ENCODE results near the gene KCNMA1.

GRCh38 chr10:77555591-77556212, 81.9 kb downstream of the KCNMA1 start:
- TF ChIP-seq TAF1 (IDR thresholded peaks at IDR 0.05; ENCODE audit: low read depth) (no peak), ZBTB7A (IDR thresholded peaks at IDR 0.05; ENCODE audit: low read depth) (no peak), EP300 (IDR thresholded peaks at IDR 0.05; ENCODE audit: borderline replicate concordance) (no peak), MAX (IDR thresholded peaks at IDR 0.05) (no peak), REST (IDR thresholded peaks at IDR 0.05; ENCODE audit: low read depth) (no peak), CREB1 (IDR thresholded peaks at IDR 0.05; ENCODE audit: low read depth) (no peak), RAD21 (IDR thresholded peaks at IDR 0.05; ENCODE audit: low read depth) (no peak), USF1 (IDR thresholded peaks at IDR 0.05) (no peak), YY1 (IDR thresholded peaks at IDR 0.05; ENCODE audit: low read depth) (no peak), EGR1 (IDR thresholded peaks at IDR 0.05) (no peak)

Measured in Ishikawa (cell line).